GM06990 (cell line): ENCODE results near the gene CANT1.
"Not testable (repeated sequence)": the region's sequence is repeated elsewhere in the genome, so short reads cannot be mapped to it uniquely, and the experiment has no call there.

Source experiments
- DNase-seq: peaks from one replicate; pipeline ENCODE4 v3.0.0-alpha.2; 2011; ENCODE audit not compliant: insufficient read length; ENCODE audit errors: extremely low read depth
- H3K27me3 ChIP-seq: replicated peaks from 2 replicates; pipeline ENCODE4 v1.6.0; 2011; ENCODE audit warnings: low read length; ENCODE audit not compliant: control insufficient read depth, insufficient read depth
- H3K36me3 ChIP-seq: 2 replicates; pipeline ENCODE4 v1.5.1; 2011; ENCODE audit warnings: low read length; ENCODE audit not compliant: control insufficient read depth, insufficient read depth
- H3K4me3 ChIP-seq: replicated peaks from 2 replicates; pipeline ENCODE4 v1.5.1; 2011; ENCODE audit warnings: low read depth, mild to moderate bottlenecking, control low read depth, low read length
- TF ChIP-seq, protein P1 (sequence below): IDR thresholded peaks from 2 replicates; pipeline ENCODE4 v1.5.1; 2011; ENCODE audit warnings: low read length, control low read depth, mild to moderate bottlenecking, inconsistent platforms; ENCODE audit not compliant: insufficient read depth, poor library complexity, severe bottlenecking

The CANT1 gene

DNA sequence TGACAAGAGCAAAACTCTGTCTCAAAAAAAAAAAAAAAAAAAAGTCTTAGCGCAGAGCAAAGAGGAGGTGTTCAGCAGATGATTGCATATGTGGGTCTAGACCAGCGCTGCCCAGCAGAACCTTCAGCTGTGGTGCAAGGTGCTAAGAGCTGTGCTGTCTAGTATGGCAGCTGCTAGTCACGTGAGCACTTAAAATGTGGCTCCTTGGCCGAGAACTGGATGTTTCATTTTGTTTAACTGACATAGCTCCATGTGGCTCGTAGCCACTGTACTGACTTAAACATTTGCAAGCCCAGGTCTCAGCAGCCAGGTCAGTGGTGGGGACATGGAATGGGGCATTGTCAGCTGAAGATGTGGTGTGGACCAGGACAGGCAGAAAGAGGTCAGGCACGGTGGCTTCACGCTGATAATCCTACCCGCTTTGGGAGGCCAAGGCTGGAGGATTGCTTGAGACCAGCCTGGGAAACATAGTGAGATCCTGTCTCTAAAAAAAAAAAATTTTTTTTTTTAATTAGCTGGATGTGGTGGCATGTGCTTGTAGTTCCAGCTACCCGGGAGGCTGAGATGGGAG, 23.6 kb upstream of the CANT1 start:
- no peak overlapping the region for H3K4me3 ChIP-seq
- TF ChIP-seq, protein P1, sequence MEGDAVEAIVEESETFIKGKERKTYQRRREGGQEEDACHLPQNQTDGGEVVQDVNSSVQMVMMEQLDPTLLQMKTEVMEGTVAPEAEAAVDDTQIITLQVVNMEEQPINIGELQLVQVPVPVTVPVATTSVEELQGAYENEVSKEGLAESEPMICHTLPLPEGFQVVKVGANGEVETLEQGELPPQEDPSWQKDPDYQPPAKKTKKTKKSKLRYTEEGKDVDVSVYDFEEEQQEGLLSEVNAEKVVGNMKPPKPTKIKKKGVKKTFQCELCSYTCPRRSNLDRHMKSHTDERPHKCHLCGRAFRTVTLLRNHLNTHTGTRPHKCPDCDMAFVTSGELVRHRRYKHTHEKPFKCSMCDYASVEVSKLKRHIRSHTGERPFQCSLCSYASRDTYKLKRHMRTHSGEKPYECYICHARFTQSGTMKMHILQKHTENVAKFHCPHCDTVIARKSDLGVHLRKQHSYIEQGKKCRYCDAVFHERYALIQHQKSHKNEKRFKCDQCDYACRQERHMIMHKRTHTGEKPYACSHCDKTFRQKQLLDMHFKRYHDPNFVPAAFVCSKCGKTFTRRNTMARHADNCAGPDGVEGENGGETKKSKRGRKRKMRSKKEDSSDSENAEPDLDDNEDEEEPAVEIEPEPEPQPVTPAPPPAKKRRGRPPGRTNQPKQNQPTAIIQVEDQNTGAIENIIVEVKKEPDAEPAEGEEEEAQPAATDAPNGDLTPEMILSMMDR: no peak
- no peak for DNase-seq
- peaks cover 3% of the 10 kb centered on the region for H3K27me3 ChIP-seq
- H3K36me3 ChIP-seq: no peaks in the 10 kb centered on the region

DNA sequence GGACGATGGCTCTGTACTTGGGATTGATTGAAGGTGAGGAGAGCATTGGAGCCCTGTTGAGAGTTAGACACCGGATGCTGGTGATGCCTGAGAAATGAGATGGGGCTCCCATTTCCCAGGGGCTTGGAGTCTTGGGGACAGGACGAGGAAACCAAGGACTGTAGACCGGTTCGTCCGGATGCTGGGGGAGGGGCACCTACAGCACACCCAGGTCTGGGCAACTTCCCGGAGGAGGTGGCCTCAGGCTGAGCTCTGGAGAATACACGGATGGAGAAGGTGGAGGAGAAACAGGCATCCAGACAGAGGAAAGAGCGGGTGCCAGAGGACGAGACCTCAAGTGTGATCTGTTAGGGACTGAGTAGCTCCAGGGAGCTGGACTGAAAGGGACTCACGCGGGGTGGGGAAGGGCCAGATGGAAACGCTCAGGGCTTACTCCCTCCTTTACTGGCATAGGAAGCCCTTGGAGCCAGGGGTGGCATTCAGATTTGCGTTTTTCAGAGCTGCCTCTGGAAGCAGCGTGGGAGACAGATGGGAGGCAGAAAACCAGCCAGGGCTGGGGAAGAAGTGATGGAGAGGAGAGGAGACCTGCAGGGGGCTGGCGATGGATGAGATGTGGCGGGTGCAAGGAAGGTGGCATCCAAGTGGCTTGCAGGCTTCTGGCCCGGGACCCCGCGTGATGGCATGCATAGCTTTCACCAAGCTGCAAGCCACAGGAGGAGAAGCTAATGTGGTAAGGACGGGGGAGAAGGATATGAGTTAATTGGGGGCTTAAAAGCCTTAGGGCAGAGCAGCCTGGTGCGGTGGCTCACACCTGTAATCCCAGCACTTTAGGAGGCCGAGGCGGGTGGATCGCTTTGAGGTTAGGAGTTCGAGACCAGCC, 22.7 kb upstream of the CANT1 start:
- H3K4me3 ChIP-seq: no peak overlapping the region

DNA sequence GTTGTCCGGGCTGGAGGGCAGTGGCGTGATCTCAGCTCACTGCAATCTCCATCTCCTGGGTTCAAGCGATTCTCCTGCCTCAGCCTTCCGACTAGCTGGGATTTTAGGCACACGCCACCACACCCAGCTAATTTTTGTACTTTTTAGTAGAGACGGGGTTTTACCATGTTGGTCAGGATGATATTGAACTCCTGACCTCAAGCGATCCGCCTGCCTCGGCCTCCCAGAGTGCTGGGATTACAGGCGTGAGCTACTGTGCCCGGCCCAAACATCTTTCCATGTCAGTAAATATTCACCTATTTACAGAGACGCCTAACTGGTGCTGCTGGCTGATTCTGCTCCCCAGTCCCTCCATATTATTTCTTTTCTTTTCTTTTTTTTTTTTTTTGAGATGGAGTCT, 21.1 kb upstream of the CANT1 start:
- H3K27me3 ChIP-seq, H3K36me3 ChIP-seq, DNase-seq, H3K4me3 ChIP-seq: not testable (repeated sequence)

More for the DNA sequence above, 22.7 kb upstream of the CANT1 start:
- TF ChIP-seq, protein P1: no peak
- Histone ChIP-seq H3K27me3 (peaks cover 5% of the 10 kb centered on the region), H3K36me3 (no peaks in the 10 kb centered on the region)
- DNase-seq: no peak

DNA sequence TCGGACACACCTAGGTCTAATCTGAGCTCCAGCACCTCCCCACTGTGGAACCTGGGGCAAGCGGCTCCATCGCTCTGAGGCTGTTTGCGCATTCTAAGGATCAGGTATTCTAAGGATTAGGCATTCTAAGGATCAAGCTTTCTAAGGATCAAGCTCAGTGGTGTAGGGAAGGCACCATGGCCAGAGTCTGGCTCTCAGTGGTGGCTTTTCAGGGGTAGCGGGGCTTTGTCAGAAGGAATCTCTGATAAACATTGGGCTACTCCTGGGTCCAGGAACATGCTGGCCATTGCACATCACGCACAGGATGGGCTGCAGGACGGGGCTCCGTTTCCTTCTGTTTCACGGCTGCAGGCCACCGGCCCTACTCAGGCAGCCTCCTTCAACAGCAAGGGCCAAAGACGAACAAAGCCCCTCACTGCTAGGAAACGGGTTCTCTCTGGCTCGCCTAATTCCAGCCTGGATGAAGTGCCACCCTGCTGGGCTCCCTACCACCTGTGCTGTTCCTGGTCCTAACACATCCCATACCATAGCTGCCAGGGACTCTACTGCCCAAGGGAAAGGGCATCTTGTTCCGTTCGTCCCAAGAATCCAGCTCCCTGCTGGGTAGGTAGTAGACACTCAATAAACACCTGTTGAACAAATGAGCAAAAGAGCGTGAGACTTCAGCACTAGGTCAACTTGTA, 19.9 kb upstream of the CANT1 start:
- DNase-seq: no peak
- peaks cover 5% of the 10 kb centered on the region for H3K27me3 ChIP-seq
- TF ChIP-seq, protein P1: no peak

DNA sequence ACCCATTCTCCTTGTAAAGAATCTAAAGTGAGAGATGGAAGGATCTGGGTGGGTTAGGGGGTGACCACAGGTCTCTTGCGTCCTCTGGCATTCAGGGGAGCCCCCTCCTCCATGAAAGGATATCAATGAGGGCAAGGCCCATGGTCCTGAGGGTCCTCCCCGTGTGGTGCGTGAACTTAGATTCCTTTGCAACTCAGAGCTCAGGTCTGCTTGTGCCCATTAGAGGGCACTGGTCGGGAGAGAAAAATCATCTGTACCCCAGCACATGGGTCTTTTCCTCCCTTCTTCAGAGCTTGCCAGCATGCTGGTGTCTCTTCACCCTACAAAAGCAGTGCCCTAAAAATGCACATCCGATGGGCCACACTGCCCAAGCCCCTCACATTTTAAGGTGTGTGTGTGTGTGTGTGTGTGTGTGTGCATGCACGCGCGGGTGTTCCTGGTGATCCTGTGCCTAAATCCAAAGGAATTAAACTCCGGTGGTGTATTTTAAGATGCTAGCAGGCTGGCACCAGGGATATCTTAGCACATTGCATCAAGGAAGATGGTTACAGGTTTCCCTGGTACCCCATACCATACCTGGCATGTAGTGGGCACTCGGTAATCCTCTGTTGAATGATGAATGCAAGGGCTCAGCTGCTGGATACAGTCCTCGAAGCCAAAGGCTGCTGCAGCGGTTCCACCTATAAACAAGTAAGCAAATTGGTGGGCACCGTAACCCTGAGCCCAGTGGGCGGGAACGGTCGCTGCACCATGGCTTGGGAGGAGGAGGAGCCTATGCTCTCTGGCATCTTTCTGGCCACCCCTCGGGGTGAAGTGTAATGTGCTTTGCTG, 19.1 kb upstream of the CANT1 start:
- Histone ChIP-seq H3K4me3 (no peak overlapping the region), H3K36me3 (no peaks in the 10 kb centered on the region), H3K27me3 (peaks cover 5% of the 10 kb centered on the region)
- no peak for DNase-seq
- TF ChIP-seq, protein P1: peak; percentile 22

More for the DNA sequence above, 19.9 kb upstream of the CANT1 start:
- Histone ChIP-seq H3K36me3 (no peaks in the 10 kb centered on the region), H3K4me3 (no peak overlapping the region)
